Epidermal melanocyte (primary cell): ENCODE data around the gene OAS3.
"Not testable (repeated sequence)": the region's sequence is repeated elsewhere in the genome, so short reads cannot be mapped to it uniquely, and the experiment has no call there.

Experiments used
- DNase-seq: peaks from one replicate; pipeline ENCODE4 v3.0.0; 2011; ENCODE audit warnings: low spot score; ENCODE audit not compliant: insufficient read length

Gene OAS3

GRCh38 chr12:112979041-112979680 lies 40.9 kb downstream of the OAS3 start:
- DNase-seq: no peak

GRCh38 chr12:112980491-112981158 lies 42.4 kb downstream of the OAS3 start:
- DNase-seq: no peak

GRCh38 chr12:112985642-112986290 lies 47.5 kb downstream of the OAS3 start:
- no peak for DNase-seq

- DNase-seq: no peak
Measured at GRCh38 chr12:112986291-112986800, 48.1 kb downstream of the OAS3 start.

GRCh38 chr12:112987561-112987960 lies 49.3 kb downstream of the OAS3 start:
- DNase-seq: no peak

- DNase-seq: no peak
Measured at GRCh38 chr12:112988224-112988623, 50.0 kb downstream of the OAS3 start.

- DNase-seq: not testable (repeated sequence)
Measured at GRCh38 chr12:112988823-112989385, 50.6 kb downstream of the OAS3 start.

- DNase-seq: no peak
Measured at GRCh38 chr12:112989806-112990205, 51.5 kb downstream of the OAS3 start.

GRCh38 chr12:112992541-112993398 lies 54.5 kb downstream of the OAS3 start:
- peak; percentile 29 for DNase-seq

- no peak for DNase-seq
Measured at GRCh38 chr12:112995008-112995407, 56.7 kb downstream of the OAS3 start.

- no peak for DNase-seq
Measured at GRCh38 chr12:112996501-112996900, 58.2 kb downstream of the OAS3 start.

GRCh38 chr12:112997506-112997905 lies 59.2 kb downstream of the OAS3 start:
- DNase-seq: no peak

- DNase-seq: no peak
Measured at GRCh38 chr12:112998987-112999767, 60.9 kb downstream of the OAS3 start.

- no peak for DNase-seq
Measured at GRCh38 chr12:113000433-113000832, 62.2 kb downstream of the OAS3 start.

- no peak for DNase-seq
Measured at GRCh38 chr12:113002155-113002554, 63.9 kb downstream of the OAS3 start.

GRCh38 chr12:113002676-113003075 lies 64.4 kb downstream of the OAS3 start:
- no peak for DNase-seq

- no peak for DNase-seq
Measured at GRCh38 chr12:113003636-113004035, 65.4 kb downstream of the OAS3 start.

GRCh38 chr12:113005762-113006161 lies 67.5 kb downstream of the OAS3 start:
- no peak for DNase-seq

- no peak for DNase-seq
Measured at GRCh38 chr12:113006206-113006605, 67.9 kb downstream of the OAS3 start.

GRCh38 chr12:113006641-113007040 lies 68.4 kb downstream of the OAS3 start:
- no peak for DNase-seq
